Measurements from ENCODE around the gene CLRN2. TPM values are rescaled to one million over a fixed set of nuclear protein-coding genes. Genes with fewer than 3 reads are reported as not detected.
A peak's percentile ranks its signal among the peaks of the same experiment; 100 is the strongest.

CLRN2 gene
- total and polyA plus RNA-seq, 9 of the 15 experiments (the other 6 are each of a cell fraction or from before 2014, with no cell fraction given), result not detected

GRCh38 chr4:17511950-17512795 lies 2.8 kb upstream of the CLRN2 start, which contains the start of gene QDPR (continued):
- TF ChIP-seq MAZ (CRISPR knock-in tag; conservative IDR thresholded peaks at IDR 0.05 in 1 of 2, IDR thresholded peaks at IDR 0.05 in 1 of 2) (peak; percentile 28 to 74; a peak in 1 of 4 replicates), REST (IDR thresholded peaks at IDR 0.05; ENCODE audit: borderline replicate concordance) (peak; percentile 55), REST (CRISPR knock-in tag; IDR thresholded peaks at IDR 0.05; ENCODE audit: low read depth) (no peak), ZNF551 (CRISPR knock-in tag; IDR thresholded peaks at IDR 0.05) (no peak), SMC3 (conservative IDR thresholded peaks at IDR 0.05; ENCODE audit: insufficient read depth, low read depth, low read length) (no peak; the same call in 1 of the 2 replicates), FUS (optimal IDR thresholded peaks at IDR 0.05; ENCODE audit: low read depth, low read length) (no peak), DMBX1 (CRISPR knock-in tag; IDR thresholded peaks at IDR 0.05; ENCODE audit: borderline replicate concordance) (no peak), ATF7 (IDR thresholded peaks at IDR 0.05) (peak; percentile 18; the same call in 1 of the 2 replicates), ZNF778 (CRISPR knock-in tag; IDR thresholded peaks at IDR 0.05) (no peak), PHB (CRISPR knock-in tag; IDR thresholded peaks at IDR 0.05) (no peak), SRF (CRISPR knock-in tag; IDR thresholded peaks at IDR 0.05) (no peak)
- TF ChIP-seq, protein P1, sequence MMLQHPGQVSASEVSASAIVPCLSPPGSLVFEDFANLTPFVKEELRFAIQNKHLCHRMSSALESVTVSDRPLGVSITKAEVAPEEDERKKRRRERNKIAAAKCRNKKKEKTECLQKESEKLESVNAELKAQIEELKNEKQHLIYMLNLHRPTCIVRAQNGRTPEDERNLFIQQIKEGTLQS (IDR thresholded peaks at IDR 0.05), result no peak
- TF ChIP-seq, protein P1 (CRISPR knock-in tag; conservative IDR thresholded peaks at IDR 0.05), result no peak
- TF ChIP-seq, protein P2, sequence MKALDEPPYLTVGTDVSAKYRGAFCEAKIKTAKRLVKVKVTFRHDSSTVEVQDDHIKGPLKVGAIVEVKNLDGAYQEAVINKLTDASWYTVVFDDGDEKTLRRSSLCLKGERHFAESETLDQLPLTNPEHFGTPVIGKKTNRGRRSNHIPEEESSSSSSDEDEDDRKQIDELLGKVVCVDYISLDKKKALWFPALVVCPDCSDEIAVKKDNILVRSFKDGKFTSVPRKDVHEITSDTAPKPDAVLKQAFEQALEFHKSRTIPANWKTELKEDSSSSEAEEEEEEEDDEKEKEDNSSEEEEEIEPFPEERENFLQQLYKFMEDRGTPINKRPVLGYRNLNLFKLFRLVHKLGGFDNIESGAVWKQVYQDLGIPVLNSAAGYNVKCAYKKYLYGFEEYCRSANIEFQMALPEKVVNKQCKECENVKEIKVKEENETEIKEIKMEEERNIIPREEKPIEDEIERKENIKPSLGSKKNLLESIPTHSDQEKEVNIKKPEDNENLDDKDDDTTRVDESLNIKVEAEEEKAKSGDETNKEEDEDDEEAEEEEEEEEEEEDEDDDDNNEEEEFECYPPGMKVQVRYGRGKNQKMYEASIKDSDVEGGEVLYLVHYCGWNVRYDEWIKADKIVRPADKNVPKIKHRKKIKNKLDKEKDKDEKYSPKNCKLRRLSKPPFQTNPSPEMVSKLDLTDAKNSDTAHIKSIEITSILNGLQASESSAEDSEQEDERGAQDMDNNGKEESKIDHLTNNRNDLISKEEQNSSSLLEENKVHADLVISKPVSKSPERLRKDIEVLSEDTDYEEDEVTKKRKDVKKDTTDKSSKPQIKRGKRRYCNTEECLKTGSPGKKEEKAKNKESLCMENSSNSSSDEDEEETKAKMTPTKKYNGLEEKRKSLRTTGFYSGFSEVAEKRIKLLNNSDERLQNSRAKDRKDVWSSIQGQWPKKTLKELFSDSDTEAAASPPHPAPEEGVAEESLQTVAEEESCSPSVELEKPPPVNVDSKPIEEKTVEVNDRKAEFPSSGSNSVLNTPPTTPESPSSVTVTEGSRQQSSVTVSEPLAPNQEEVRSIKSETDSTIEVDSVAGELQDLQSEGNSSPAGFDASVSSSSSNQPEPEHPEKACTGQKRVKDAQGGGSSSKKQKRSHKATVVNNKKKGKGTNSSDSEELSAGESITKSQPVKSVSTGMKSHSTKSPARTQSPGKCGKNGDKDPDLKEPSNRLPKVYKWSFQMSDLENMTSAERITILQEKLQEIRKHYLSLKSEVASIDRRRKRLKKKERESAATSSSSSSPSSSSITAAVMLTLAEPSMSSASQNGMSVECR (CRISPR knock-in tag; IDR thresholded peaks at IDR 0.05), result peak; percentile 15; the same call in 1 of the 2 replicates

All from K562 (cell line).